HepG2 (cell line): ENCODE results near the gene NPDC1. TPM values are rescaled to one million over a fixed set of nuclear protein-coding genes. Genes with fewer than 3 reads are reported as not detected.

Experiments
- AGO1 ChIP-seq: fragments of 200-400 bp; formaldehyde crosslinking; IDR thresholded peaks from 2 replicates; pipeline ENCODE4 v1.6.1; 2017; ENCODE audit warnings: mild to moderate bottlenecking, low read depth, low read length, moderate library complexity; ENCODE audit not compliant: poor library complexity, severe bottlenecking
- CBX1 ChIP-seq: IDR thresholded peaks from one replicate; pipeline ENCODE4 v1.6.1; 2016; ENCODE audit warnings: antibody characterized with exemption, low read depth
- ELF4 ChIP-seq: sonication (generic); formaldehyde crosslinking; IDR thresholded peaks from 2 replicates; pipeline ENCODE4 v1.5.0; 2020; ENCODE audit warnings: missing genetic modification reagents, mild to moderate bottlenecking, moderate library complexity, borderline replicate concordance
- HIVEP1 ChIP-seq: sonication (generic); formaldehyde crosslinking; IDR thresholded peaks from 2 replicates; pipeline ENCODE4 v1.4.0; 2020; ENCODE audit warnings: mild to moderate bottlenecking, missing genetic modification reagents
- KDM5B ChIP-seq: sonication (generic); formaldehyde crosslinking; IDR thresholded peaks from 2 replicates; pipeline ENCODE4 v1.4.0; 2020; ENCODE audit warnings: missing genetic modification reagents, mild to moderate bottlenecking, borderline replicate concordance
- MXD4 ChIP-seq: IDR thresholded peaks from 2 replicates; pipeline ENCODE4 v1.6.1; 2016; ENCODE audit warnings: mild to moderate bottlenecking, missing biosample characterization, missing genetic modification reagents
- MXI1 ChIP-seq: IDR thresholded peaks from 3 replicates; pipeline ENCODE4 v1.6.1; 2012; ENCODE audit warnings: low read depth, low read length, inconsistent platforms, borderline replicate concordance
- NFKB2 ChIP-seq: sonication (generic); formaldehyde crosslinking; IDR thresholded peaks from 2 replicates; pipeline ENCODE4 v1.4.0; 2020; ENCODE audit warnings: missing genetic modification reagents, borderline replicate concordance
- NPAS2 ChIP-seq: sonication (generic); formaldehyde crosslinking; IDR thresholded peaks from 2 replicates; pipeline ENCODE4 v1.8.0; 2022; ENCODE audit warnings: mild to moderate bottlenecking, missing genetic modification reagents, borderline replicate concordance
- PAF1 ChIP-seq: IDR thresholded peaks from 2 replicates; pipeline ENCODE4 v1.6.1; 2016; ENCODE audit warnings: missing genetic modification reagents, missing compliant biosample characterization
- PITX1 ChIP-seq: sonication (generic); formaldehyde crosslinking; IDR thresholded peaks from 2 replicates; pipeline ENCODE4 v1.5.1; 2020; ENCODE audit warnings: mild to moderate bottlenecking, missing genetic modification reagents
- PLSCR1 ChIP-seq: sonication (generic); formaldehyde crosslinking; IDR thresholded peaks from 2 replicates; pipeline ENCODE4 v1.5.0; 2020; ENCODE audit warnings: missing genetic modification reagents, mild to moderate bottlenecking, borderline replicate concordance
- PRPF4 ChIP-seq: fragments of 200-400 bp; formaldehyde crosslinking; IDR thresholded peaks from 2 replicates; pipeline ENCODE4 v1.6.1; 2016; ENCODE audit warnings: low read length, low read depth; ENCODE audit not compliant: poor library complexity, severe bottlenecking
- RXRA ChIP-seq: sonication (generic); formaldehyde crosslinking; IDR thresholded peaks from 2 replicates; pipeline ENCODE4 v1.5.1; 2020; ENCODE audit warnings: missing genetic modification reagents
- SIN3A ChIP-seq: IDR thresholded peaks from 2 replicates; pipeline ENCODE4 v1.6.1; 2011; ENCODE audit warnings: low read depth, mild to moderate bottlenecking, control low read depth, low read length, borderline replicate concordance
- SPEN ChIP-seq: sonication (generic); formaldehyde crosslinking; IDR thresholded peaks from 2 replicates; pipeline ENCODE4 v1.5.1; 2020; ENCODE audit warnings: low read depth, mild to moderate bottlenecking, missing genetic modification reagents
- SRY ChIP-seq: sonication (generic); formaldehyde crosslinking; IDR thresholded peaks from 2 replicates; pipeline ENCODE4 v1.8.0; 2022; ENCODE audit warnings: mild to moderate bottlenecking, missing genetic modification reagents
- STAT5B ChIP-seq: sonication (generic); formaldehyde crosslinking; IDR thresholded peaks from 2 replicates; pipeline ENCODE4 v1.4.0; 2020; ENCODE audit warnings: missing genetic modification reagents
- THYN1 ChIP-seq: sonication (generic); formaldehyde crosslinking; IDR thresholded peaks from 2 replicates; pipeline ENCODE4 v1.8.1; 2023; ENCODE audit warnings: low read depth, mild to moderate bottlenecking, moderate library complexity, missing genetic modification reagents, borderline replicate concordance
- TMF1 ChIP-seq: sonication (generic); formaldehyde crosslinking; IDR thresholded peaks from 2 replicates; pipeline ENCODE4 v1.8.1; 2022; ENCODE audit warnings: low read depth, missing genetic modification reagents
- ZBTB20 ChIP-seq: sonication (generic); formaldehyde crosslinking; IDR thresholded peaks from 2 replicates; pipeline ENCODE4 v1.8.1; 2023; ENCODE audit warnings: missing genetic modification reagents, low read depth, mild to moderate bottlenecking, borderline replicate concordance
- ZEB1 ChIP-seq: IDR thresholded peaks from 2 replicates; pipeline ENCODE4 v1.6.1; 2012; ENCODE audit warnings: mild to moderate bottlenecking, low read depth, inconsistent platforms; ENCODE audit not compliant: insufficient replicate concordance
- ZFP36 ChIP-seq: fragments of 150-350 bp; IDR thresholded peaks from 2 replicates; pipeline ENCODE4 v1.6.1; 2018; ENCODE audit warnings: borderline replicate concordance, low read length, low read depth; ENCODE audit not compliant: partially characterized antibody
- ZNF253 ChIP-seq: sonication (generic); formaldehyde crosslinking; IDR thresholded peaks from 2 replicates; pipeline ENCODE4 v1.8.0; 2022; ENCODE audit warnings: mild to moderate bottlenecking, missing genetic modification reagents, borderline replicate concordance
- ZNF280B ChIP-seq: sonication (generic); formaldehyde crosslinking; IDR thresholded peaks from 2 replicates; pipeline ENCODE4 v1.5.0; 2020; ENCODE audit warnings: missing genetic modification reagents, mild to moderate bottlenecking, borderline replicate concordance
- ZNF615 ChIP-seq: sonication (generic); formaldehyde crosslinking; IDR thresholded peaks from 2 replicates; pipeline ENCODE4 v1.5.0; 2020; ENCODE audit warnings: mild to moderate bottlenecking, missing genetic modification reagents, borderline replicate concordance
- ZNF891 ChIP-seq: sonication (generic); formaldehyde crosslinking; IDR thresholded peaks from 2 replicates; pipeline ENCODE4 v1.5.0; 2020; ENCODE audit warnings: mild to moderate bottlenecking, missing genetic modification reagents
- polyA plus RNA-seq, 8 experiments: library from polyadenylated mRNA; depleted of rRNA in 3 of 8; stranded (reverse) in 7 of 8; unstranded in 1 of 8; fragments of >200 nt; fragmentation: Illumina TruSeq in 4 of 8; extraction: Trizol in 4 of 8; gene quantifications; 2 replicates each; pipeline versions ENCODE4 v1.2.1 to v1.2.3, GENCODE V29; 2011 to 2016; ENCODE audit warnings: low read depth in 4 of 8, missing spikeins in 1 of 8, mixed read lengths in 1 of 8; ENCODE audit not compliant: insufficient read depth in 1 of 8
- total RNA-seq, 5 experiments: library from RNA; depleted of rRNA; stranded (reverse); fragments of >200 nt; fragmentation: Illumina TruSeq; extraction: Trizol; gene quantifications; 2 replicates each; pipeline ENCODE4 v1.2.3, GENCODE V29; 2016; ENCODE audit warnings: low read depth in 1 of 5
- TF ChIP-seq, protein P1 (sequence below): IDR thresholded peaks from 2 replicates; pipeline ENCODE4 v1.6.1; 2016; ENCODE audit warnings: low read depth, borderline replicate concordance

The NPDC1 gene
- total and polyA plus RNA-seq, 2 of the 13 experiments (the other 11 are each of a cell fraction or from before 2014, with no cell fraction given) = 0.84 to 5.4 TPM

DNA sequence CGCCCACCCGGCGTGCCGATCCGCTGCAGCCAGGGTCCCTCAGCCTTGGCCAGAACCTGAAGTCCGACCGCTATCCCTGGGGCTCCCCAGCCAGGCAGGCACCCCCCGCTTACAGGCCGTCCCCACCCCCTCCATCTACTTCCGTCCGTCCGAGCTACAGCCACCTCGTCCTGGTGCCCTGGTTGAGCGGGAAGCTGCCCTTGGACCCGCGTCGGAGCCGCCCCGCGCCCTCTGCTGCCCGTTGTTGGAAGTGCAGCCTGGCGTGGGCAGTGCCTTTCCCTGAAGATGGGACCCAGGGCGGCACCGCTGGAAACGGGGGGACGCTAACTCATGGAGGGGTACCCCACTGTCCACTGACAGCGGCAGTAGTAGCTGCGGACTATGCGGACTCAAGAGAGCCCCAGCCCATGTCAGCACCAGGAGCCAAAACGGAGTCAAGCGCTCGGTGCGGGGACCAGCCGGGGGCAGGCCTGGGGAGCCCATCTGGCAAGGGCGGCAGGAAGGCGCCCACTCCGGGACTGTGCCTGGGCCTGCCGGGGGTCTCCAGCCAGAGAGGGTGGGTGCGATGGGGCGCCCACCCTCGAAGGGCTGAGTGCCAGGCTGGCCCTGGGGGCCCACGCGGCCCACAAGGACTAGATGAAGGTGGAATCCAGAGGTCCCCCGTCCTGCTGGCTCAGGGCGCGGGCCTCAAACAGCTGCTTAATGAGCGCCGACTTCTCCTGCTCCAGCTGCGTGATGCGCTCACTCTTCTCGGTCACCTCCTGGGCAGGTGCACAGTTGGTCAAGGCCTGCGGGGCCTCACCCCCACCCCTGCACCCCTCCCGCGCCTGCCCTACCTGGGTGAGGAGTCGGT, 18.3 kb upstream of the NPDC1 start (continued):
- TF ChIP-seq CBX1 (peak; percentile 62), SIN3A (no peak), HIVEP1 (CRISPR knock-in tag) (no peak; the same call in 1 of the 2 replicates), SRY (CRISPR knock-in tag) (0 out of 2 replicates have a peak, but pooled peaks have one; percentile 44), PAF1 (CRISPR knock-in tag) (no peak), PRPF4 (no peak), NPAS2 (no peak), KDM5B (CRISPR knock-in tag) (no peak), ZNF253 (CRISPR knock-in tag) (0 out of 2 replicates have a peak, but pooled peaks have one; percentile 33), TMF1 (CRISPR knock-in tag) (no peak), ZFP36 (no peak), MXD4 (peak; percentile 59; the same call in 1 of the 2 replicates), THYN1 (CRISPR knock-in tag) (no peak), NFKB2 (CRISPR knock-in tag) (peak; percentile 32; the same call in 1 of the 2 replicates), ZNF615 (CRISPR knock-in tag) (no peak), PLSCR1 (no peak), AGO1 (peak; percentile 56), ZNF891 (peak; percentile 60; the same call in 1 of the 2 replicates), RXRA (no peak), SPEN (0 out of 2 replicates have a peak, but pooled peaks have one; percentile 44), ZBTB20 (CRISPR knock-in tag) (no peak), ZNF280B (peak; percentile 74; the same call in 1 of the 2 replicates), PITX1 (no peak), STAT5B (CRISPR knock-in tag) (peak; percentile 70; the same call in 1 of the 2 replicates), ELF4 (CRISPR knock-in tag) (no peak), MXI1 (peak; percentile 34; the same call in 1 of the 3 replicates), ZEB1 (no peak)
- TF ChIP-seq, protein P1, sequence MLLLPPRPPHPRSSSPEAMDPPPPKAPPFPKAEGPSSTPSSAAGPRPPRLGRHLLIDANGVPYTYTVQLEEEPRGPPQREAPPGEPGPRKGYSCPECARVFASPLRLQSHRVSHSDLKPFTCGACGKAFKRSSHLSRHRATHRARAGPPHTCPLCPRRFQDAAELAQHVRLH (CRISPR knock-in tag) = no peak
